HS-27A (cell line): ENCODE measurements around the gene TRIP4.
A peak's percentile ranks its signal among the peaks of the same experiment; 100 is the strongest.
"Not testable (repeated sequence)": the region's sequence is repeated elsewhere in the genome, so short reads cannot be mapped to it uniquely, and the experiment has no call there.

Experiments used
- DNase-seq: peaks from one replicate; pipeline ENCODE4 v3.0.0-alpha.2; 2012; ENCODE audit warnings: low read depth, missing footprints

The TRIP4 gene

GRCh38 chr15:64387562-64388168 is at the start of gene TRIP4:
Gene TRIP4 (plus strand): TSS chr15:64387836. CDS start chr15:64387864, 28 bp downstream.
- peak; percentile 89 for DNase-seq

- DNase-seq, result no peak
Observed at GRCh38 chr15:64340355-64340754, 47.3 kb upstream of the TRIP4 start.

GRCh38 chr15:64341961-64342360 is 45.7 kb upstream of the TRIP4 start:
- DNase-seq, result no peak

GRCh38 chr15:64343222-64343621 is 44.4 kb upstream of the TRIP4 start:
- no peak for DNase-seq

- no peak for DNase-seq
Observed at GRCh38 chr15:64343841-64344240, 43.8 kb upstream of the TRIP4 start.

GRCh38 chr15:64344651-64345294 is 42.9 kb upstream of the TRIP4 start:
- no peak for DNase-seq

GRCh38 chr15:64346242-64346641 is 41.4 kb upstream of the TRIP4 start:
- DNase-seq, result not testable (repeated sequence)

- no peak for DNase-seq
Observed at GRCh38 chr15:64348455-64348854, 39.2 kb upstream of the TRIP4 start.

GRCh38 chr15:64349375-64349774 is 38.3 kb upstream of the TRIP4 start:
- DNase-seq, result no peak

GRCh38 chr15:64351265-64351664 is 36.4 kb upstream of the TRIP4 start:
- DNase-seq, result no peak

GRCh38 chr15:64354688-64355344 is 32.8 kb upstream of the TRIP4 start:
- no peak for DNase-seq

- no peak for DNase-seq
Observed at GRCh38 chr15:64355348-64355943, 32.2 kb upstream of the TRIP4 start.

- DNase-seq, result peak; percentile 95
Observed at GRCh38 chr15:64355944-64356709, 31.5 kb upstream of the TRIP4 start, which contains the start of gene CSNK1G1. Gene CSNK1G1 (minus strand): TSS chr15:64356173. CDS start chr15:64300499, 55,674 bp downstream.

GRCh38 chr15:64356710-64357040 is 31.0 kb upstream of the TRIP4 start:
- no peak for DNase-seq

GRCh38 chr15:64361259-64361658 is 26.4 kb upstream of the TRIP4 start:
- DNase-seq, result no peak

GRCh38 chr15:64369078-64369607 is 18.5 kb upstream of the TRIP4 start:
- DNase-seq, result no peak

- not testable (repeated sequence) for DNase-seq
Observed at GRCh38 chr15:64371383-64371782, 16.3 kb upstream of the TRIP4 start.

- no peak for DNase-seq
Observed at GRCh38 chr15:64373360-64373759, 14.3 kb upstream of the TRIP4 start.

- no peak for DNase-seq
Observed at GRCh38 chr15:64379216-64379960, 8.2 kb upstream of the TRIP4 start.

- DNase-seq, result not testable (repeated sequence)
Observed at GRCh38 chr15:64380130-64380870, 7.3 kb upstream of the TRIP4 start.
